HG02759 (cell line): ENCODE measurements around the gene MYBL2.

ENCODE experiments used
- ATAC-seq: cut with Tn5 transposase; IDR thresholded peaks from one replicate; pipeline ENCODE4 v1.9.1; 2021; ENCODE audit warnings: mild to moderate bottlenecking, moderate library complexity; ENCODE audit not compliant: unreplicated experiment

The MYBL2 gene

GRCh38 chr20:43721429-43722152, 54.7 kb downstream of the MYBL2 start:
- ATAC-seq: no peak

DNA sequence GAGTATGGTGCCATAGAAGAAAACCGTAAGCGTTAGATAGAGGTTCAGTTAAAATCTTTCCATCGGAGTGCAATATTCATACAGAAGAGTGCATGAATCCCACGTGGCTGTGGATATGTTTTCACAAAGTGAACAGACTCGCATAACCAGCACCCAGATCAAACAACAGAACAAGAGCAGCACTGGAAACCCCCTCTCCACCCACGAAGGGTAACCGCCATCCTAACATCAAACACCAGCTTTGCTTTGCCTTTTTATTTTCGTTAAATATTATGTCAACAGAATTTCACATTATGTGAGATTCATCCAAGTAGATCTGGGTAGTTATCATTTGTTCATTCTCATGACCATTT, 55.2 kb downstream of the MYBL2 start:
- ATAC-seq: no peak

DNA sequence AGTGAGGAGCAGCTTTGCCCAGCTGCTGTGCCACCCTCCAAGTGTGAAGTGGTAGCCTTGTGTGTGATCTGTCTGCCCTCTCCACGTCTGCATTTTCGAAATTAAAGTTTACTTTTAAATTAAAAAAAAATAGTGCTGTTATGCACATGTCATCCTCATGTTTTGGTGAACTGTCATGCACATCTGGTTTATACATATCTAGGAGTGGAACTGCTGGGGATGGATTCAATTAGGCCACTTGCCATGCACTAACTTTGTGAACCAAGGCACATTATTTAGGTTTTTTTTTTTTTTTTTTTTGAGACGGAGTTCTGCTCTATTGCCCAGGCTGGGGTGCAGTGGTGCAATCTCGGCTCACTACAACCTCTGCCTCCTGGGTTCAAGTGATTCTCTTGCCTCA, 56.3 kb downstream of the MYBL2 start:
- ATAC-seq: no peak

DNA sequence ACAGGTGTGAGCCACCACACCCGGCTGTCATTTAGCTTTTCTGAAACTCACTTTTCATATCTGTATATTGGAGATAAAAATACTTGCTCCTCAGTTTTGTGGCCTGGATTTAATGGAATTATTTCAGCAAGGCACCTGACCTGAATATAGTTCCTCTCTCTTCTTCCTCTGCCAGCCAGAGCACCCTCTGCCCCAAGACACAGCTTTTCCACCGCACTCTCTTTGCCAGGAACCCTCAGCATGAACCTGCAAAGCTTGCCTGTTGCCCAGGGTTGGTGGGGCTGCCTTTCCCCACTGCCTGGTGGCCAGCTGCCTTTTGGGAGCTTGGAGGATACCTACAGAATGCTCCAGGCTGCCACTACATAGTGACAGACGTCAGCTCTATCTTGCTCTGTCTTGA, 56.8 kb downstream of the MYBL2 start:
- ATAC-seq: no peak

- no peak for ATAC-seq
Measured at GRCh38 chr20:43724383-43724782, 57.5 kb downstream of the MYBL2 start.

DNA sequence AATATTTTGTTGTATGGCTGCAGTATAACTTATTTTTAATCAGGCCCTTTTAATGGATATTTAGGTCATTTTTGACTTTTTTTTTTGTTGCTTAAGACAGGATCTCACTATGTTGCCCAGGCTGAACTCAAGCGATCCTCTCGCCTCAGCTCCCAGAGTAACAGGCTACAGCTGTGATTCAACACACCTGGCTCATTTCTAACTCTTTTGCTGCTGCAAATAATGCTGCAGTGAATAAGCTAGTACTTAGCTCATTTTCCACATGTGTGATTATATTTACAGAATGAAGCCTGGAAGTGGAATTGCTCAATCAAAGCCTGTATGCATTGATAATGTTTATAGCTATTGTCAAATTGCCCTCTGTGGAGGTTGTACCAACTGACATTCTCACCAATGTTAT, 58.8 kb downstream of the MYBL2 start:
- ATAC-seq: no peak

GRCh38 chr20:43726333-43726732, 59.4 kb downstream of the MYBL2 start:
- no peak for ATAC-seq

DNA sequence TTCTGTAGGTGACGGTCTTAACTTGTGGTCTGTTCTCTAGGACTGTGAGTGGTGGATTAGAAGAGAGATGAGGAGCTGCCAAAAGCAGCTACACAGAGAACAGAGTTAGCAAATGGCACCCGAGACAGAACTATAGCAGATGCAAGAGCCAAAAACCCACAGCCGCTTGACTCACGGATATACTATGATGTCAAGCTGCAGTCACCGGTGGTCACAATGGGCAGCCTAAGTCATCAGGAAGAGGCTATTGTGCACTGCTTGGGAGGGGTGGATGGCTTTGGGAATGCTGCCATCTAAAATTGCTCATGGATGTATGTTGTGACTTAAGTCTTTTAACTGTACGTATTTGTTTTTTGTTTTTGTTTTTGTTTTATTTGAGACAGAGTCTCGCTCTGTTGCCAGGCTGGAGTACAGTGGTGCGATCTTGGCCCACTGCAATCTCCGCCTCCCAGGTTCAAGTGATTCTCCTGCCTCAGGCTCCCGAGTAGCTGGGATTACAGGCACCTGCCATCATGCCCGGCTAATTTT, 60.0 kb downstream of the MYBL2 start, which contains the start of gene GTSF1L:
Gene GTSF1L, minus strand, starts transcription at position 192 of the 528 bp plus-strand sequence. CDS start 308 bp downstream, outside the sequence.
- ATAC-seq: no peak

DNA sequence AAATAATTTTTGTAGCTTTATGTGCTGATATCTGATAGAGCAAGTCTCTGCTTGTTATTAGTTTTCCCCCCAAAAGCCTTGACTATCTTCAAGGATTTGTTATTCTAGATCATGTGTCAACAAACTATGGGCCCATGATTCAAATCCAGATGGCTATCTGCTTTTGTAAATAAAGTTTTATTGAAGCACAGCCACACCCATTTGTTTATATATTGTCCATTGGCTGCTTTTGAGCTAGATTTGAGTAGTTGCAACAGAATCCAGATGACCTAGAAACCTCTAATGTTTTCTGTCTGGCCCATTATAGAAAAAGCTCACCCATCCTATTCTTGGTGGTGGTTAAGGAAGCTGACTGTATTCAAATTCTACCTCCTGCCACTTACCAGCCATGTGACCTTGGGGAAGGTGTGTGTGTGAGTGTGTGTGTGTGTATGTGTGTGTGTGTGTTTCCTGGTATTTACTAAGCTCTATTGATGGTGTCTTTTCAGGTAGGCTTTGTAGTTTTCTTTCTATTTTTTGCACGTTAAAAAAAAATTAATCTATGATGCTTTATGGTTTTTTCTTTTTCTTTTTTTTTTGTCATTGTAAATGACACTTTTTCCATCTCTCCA, 61.2 kb downstream of the MYBL2 start:
- ATAC-seq: no peak

DNA sequence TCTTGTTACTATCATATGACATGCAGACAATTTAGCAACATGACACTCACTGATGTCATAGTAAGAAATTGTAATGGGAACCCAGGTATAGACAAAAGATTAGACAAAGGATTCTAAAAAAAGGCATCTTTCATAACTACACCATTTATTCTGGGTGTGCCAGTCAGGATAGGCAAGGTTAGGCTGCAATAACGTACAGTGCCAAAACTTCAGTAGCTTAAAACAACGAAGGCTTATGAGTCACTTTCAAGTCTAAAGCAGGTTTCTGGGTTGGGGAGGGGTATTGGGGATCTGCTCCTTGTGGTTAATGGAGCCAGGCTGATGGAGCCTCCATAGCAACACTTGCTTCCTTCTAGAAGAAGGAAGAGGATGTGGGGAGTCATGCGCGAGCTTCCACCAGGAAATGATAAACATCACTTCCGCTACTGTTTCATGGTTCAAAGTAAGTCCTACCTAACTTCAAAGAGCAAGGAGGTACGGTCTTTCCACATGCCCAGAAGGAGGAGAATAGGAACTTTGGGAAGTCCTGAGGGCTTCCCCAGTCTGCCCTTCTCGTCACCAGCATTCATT, 61.9 kb downstream of the MYBL2 start:
- ATAC-seq: no peak

DNA sequence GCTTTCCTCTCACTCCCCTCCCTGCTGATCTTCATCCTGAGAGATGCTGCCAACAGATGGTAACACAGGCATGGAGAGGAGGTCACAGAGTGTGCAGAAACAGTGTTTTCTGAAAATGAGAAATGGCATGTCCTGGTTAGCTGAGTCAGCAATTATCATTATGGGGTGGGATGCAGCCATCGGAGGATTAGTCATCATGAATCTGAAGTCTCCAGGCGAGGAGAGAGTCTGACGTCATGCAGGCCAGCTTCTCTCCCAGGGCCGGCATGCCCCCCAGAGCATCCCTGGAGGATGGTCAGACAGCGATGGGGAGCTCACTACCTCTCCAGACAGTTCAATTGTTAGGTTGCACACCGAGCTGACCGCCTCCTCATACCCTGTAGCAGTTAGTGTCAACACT, 64.6 kb downstream of the MYBL2 start:
- no peak for ATAC-seq

DNA sequence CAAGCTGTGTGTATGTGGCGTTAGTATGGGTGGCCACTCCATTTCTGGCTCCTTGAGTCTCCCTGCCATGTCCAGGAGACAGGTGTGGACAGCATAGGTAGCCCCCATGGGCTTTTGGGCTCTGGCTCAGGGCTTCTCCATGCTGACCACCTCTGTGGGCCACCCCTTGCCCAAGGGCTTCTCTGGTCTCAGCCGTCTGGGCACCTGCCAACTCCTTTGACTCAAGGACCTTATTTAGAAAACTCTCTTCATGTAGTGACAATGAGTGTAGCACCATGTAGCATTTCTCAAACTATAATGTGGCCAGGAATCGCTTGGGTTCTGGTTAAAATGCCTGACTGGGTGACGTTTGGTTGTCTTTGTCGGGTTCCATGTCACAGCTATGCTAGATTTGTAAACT, 65.0 kb downstream of the MYBL2 start:
- ATAC-seq: no peak

GRCh38 chr20:43736588-43737158, 69.8 kb downstream of the MYBL2 start:
- peak; percentile 88 for ATAC-seq

DNA sequence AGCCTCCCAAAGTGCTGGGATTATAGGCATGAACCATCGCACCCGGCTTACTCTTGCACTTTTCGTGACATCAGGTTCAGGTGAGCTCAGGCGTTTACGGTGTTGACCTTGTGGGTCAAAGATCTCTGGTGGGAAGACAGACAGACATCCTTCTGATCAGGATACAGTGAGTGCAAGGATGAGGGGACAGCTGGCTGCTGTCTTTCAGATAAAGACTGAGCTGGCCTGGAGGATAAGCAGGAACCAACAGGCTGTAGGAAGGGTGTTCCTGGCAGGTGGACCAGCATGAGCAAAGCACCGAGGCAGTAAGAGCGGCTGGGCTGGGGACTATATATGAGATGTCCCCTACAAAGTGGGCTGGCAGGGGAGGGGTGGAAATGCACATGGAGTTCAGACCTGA, 71.0 kb downstream of the MYBL2 start:
- no peak for ATAC-seq

DNA sequence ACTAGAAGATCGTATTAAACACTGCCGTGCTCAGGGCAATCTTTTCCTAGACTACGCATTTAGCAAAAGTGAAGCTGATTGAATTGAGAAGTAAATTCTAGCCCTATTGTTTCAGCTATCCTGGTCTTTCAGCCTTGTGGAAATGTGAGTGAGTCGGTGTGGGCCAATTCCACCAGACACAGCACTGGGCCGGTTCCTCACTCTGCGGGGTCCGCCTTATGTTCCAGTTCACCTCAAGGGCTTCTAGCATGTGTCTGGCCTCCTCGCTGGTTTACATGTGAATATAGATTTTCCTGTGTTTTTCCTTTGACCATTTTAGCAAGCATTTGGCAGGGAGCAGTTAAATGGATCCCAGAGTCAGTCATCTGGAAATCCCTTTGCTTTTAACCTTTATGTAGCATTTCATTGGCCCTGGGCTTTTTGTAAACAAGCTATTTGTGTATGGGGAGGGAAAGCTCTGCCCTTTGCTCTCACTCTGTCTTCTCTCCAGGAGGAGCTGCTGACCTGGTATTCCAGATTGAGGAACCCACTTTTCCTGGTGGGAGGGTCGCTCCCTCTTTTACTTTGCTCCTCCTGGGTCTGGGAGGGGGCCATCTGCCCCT, 72.3 kb downstream of the MYBL2 start:
- ATAC-seq: no peak

DNA sequence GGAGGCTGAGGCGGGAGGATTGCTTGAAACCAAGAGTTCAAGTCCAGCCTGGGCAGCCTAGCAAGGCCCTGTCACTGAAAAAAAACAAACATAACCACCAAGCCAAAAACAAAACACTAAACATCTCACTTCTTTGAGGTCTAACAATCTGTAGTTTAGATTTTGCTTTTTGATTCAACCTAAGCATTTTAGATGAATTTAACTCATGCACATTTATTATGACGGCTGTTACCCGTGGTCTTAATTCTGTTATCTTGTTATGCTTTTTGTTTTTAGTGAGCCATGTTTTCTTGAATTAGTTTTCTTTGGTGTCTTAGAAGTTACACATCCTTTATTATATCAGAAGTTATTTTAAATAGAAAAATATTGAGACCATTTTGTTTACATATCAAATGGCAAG, 73.7 kb downstream of the MYBL2 start:
- no peak for ATAC-seq

GRCh38 chr20:43744151-43744611, 77.3 kb downstream of the MYBL2 start:
- ATAC-seq: no peak

DNA sequence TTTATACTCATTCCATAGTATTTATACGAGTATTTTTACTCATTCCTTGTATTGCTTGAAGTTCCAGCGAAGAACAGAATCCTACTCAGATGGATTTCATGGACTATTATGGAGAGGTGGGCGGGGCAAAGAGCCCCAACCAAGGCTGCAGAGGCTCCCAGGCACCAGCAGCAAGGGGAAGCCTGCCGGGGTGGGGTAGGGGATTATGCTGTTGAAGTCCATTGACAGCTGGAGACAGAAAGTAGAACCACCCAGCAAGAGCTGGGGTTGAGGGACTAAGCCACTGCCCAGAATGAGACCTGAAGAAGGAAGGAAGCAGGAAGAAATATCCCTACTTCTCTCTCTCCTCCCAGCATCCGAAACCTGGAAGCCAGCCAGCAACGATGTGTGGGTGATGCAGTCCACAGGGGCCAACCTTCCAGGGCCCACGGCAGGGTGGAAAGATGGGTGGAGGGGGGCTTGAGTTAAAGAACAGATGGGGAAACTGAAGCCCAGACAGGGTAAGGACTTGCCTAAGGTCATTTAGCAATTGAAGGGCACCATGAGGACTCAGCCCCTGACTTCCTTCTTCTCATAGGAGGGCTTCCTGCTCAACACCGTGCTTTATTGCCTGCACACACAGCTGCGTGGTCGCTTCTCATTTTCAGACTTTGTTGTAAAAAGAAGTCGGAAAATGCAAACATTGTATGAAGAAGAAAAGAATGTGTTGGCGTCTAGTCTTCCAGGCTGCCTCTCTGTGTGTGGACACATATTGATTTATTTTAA, 78.2 kb downstream of the MYBL2 start:
- ATAC-seq: no peak

GRCh38 chr20:43746344-43747137, 79.6 kb downstream of the MYBL2 start:
- ATAC-seq: no peak

DNA sequence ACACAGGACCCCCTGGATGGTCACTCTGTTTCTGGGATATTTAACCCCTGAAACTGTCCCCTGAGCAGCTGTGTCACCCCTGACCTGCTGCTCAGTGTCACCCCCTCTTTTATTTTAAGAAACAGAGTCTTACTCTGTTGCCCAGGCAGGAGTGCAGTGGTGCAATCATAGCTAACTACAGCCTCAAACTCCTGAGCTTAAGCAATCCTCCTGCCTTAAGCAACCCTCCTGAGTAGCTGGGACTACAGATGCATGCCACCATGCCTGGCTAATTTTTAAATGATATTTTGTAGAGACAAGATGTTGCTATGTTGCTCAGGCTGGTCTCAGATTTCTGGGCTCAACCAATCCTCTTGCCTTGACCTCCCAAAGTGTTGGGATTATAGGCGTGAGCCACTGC, 81.4 kb downstream of the MYBL2 start:
- no peak for ATAC-seq
